Stimulated activated CD4-positive, alpha-beta T cell treated with anti-CD3 and anti-CD28 coated beads, Interleukin-1b, Interleukin-23, amount 100 ng/mL, for 4 hours (primary cell): ENCODE results near the gene ARHGAP8.
"Not testable (repeated sequence)": the region's sequence is repeated elsewhere in the genome, so short reads cannot be mapped to it uniquely, and the experiment has no call there.

ENCODE experiments used
- DNase-seq, 2 donors: peaks; one replicate each; pipeline ENCODE4 v3.0.0-alpha.2; 2020; ENCODE audit warnings: low read depth in 2 of 2

Gene ARHGAP8

GRCh38 chr22:44773082-44773481 is 20.7 kb downstream of the ARHGAP8 start:
- no peak for DNase-seq

GRCh38 chr22:44775862-44776261 is 23.5 kb downstream of the ARHGAP8 start:
- no peak for DNase-seq

- no peak for DNase-seq
Observed at GRCh38 chr22:44776605-44777363, 24.4 kb downstream of the ARHGAP8 start.

- DNase-seq = no peak
Observed at GRCh38 chr22:44777364-44777755, 25.0 kb downstream of the ARHGAP8 start.

GRCh38 chr22:44780876-44781449 is 28.6 kb downstream of the ARHGAP8 start:
- DNase-seq = no peak

GRCh38 chr22:44782363-44782963 is 30.1 kb downstream of the ARHGAP8 start:
- DNase-seq = no peak

GRCh38 chr22:44783091-44783490 is 30.7 kb downstream of the ARHGAP8 start:
- DNase-seq = no peak

- no peak for DNase-seq
Observed at GRCh38 chr22:44783581-44783980, 31.2 kb downstream of the ARHGAP8 start.

- DNase-seq = no peak
Observed at GRCh38 chr22:44786136-44786535, 33.8 kb downstream of the ARHGAP8 start.

GRCh38 chr22:44786610-44787009 is 34.2 kb downstream of the ARHGAP8 start:
- no peak for DNase-seq

- no peak for DNase-seq
Observed at GRCh38 chr22:44787832-44788231, 35.5 kb downstream of the ARHGAP8 start.

- no peak for DNase-seq
Observed at GRCh38 chr22:44793106-44793505, 40.7 kb downstream of the ARHGAP8 start.

GRCh38 chr22:44793506-44794172 is 41.3 kb downstream of the ARHGAP8 start:
- no peak for DNase-seq

- DNase-seq = no peak
Observed at GRCh38 chr22:44795701-44796630, 43.6 kb downstream of the ARHGAP8 start.

- DNase-seq = no peak
Observed at GRCh38 chr22:44797181-44797725, 44.9 kb downstream of the ARHGAP8 start.

- DNase-seq = no peak
Observed at GRCh38 chr22:44799077-44799945, 46.9 kb downstream of the ARHGAP8 start.

- DNase-seq = not testable (repeated sequence)
Observed at GRCh38 chr22:44799946-44800634, 47.7 kb downstream of the ARHGAP8 start.

- DNase-seq = no peak
Observed at GRCh38 chr22:44801476-44801875, 49.1 kb downstream of the ARHGAP8 start.

GRCh38 chr22:44802071-44802700 is 49.8 kb downstream of the ARHGAP8 start:
- DNase-seq = no peak
